Nephron progenitor cell (in vitro differentiated cells): ENCODE results near the gene TMPRSS4.
"Not testable (repeated sequence)": the region's sequence is repeated elsewhere in the genome, so short reads cannot be mapped to it uniquely, and the experiment has no call there.

Source experiments
- DNase-seq: peaks from one replicate; pipeline ENCODE4 v3.0.0; 2021
- H3K27ac Mint-ChIP-seq: 2 replicates; pipeline ENCODE4 v1.8.0; 2021; ENCODE audit warnings: mild to moderate bottlenecking, moderate library complexity, mixed read lengths
- H3K27me3 Mint-ChIP-seq: 2 replicates; pipeline ENCODE4 v1.8.0; 2021; ENCODE audit warnings: mild to moderate bottlenecking, low read depth, mixed read lengths; ENCODE audit not compliant: poor library complexity
- H3K36me3 Mint-ChIP-seq: 2 replicates; pipeline ENCODE4 v1.8.0; 2021; ENCODE audit warnings: low read depth, mixed read lengths
- H3K4me1 Mint-ChIP-seq: 2 replicates; pipeline ENCODE4 v1.8.0; 2021; ENCODE audit warnings: mixed read lengths
- H3K4me3 Mint-ChIP-seq: 2 replicates; pipeline ENCODE4 v1.8.0; 2021; ENCODE audit warnings: mild to moderate bottlenecking, moderate library complexity, mixed read lengths
- H3K9me3 Mint-ChIP-seq: 2 replicates; pipeline ENCODE4 v1.8.0; 2021; ENCODE audit warnings: mild to moderate bottlenecking, moderate library complexity, mixed read lengths
- CTCF ChIP-seq: fragments of 200-600 bp; sonication (generic); IDR thresholded peaks from 2 replicates; pipeline ENCODE4 v1.5.0; 2021; ENCODE audit warnings: antibody characterized with exemption

The TMPRSS4 gene

GRCh38 chr11:118059246-118059940 is 17.5 kb upstream of the TMPRSS4 start:
- Mint-ChIP-seq H3K9me3 (no peaks in the 10 kb centered on the region), H3K4me1 (peaks cover 22% of the 10 kb centered on the region), H3K27me3 (peaks cover 44% of the 10 kb centered on the region), H3K27ac (peak overlapping the region; percentile 81), H3K36me3 (no peaks in the 10 kb centered on the region), H3K4me3 (no peak overlapping the region)
- no peak for TF ChIP-seq CTCF
- no peak for DNase-seq

GRCh38 chr11:118060081-118060661 is 16.7 kb upstream of the TMPRSS4 start:
- Mint-ChIP-seq H3K4me1 (peaks cover 22% of the 10 kb centered on the region), H3K27ac (no peak overlapping the region), H3K4me3 (no peak overlapping the region), H3K27me3 (peaks cover 44% of the 10 kb centered on the region), H3K36me3 (no peaks in the 10 kb centered on the region), H3K9me3 (no peaks in the 10 kb centered on the region)
- no peak for DNase-seq
- TF ChIP-seq CTCF: no peak

- DNase-seq: no peak
- H3K27me3 Mint-ChIP-seq: peaks cover 37% of the 10 kb centered on the region
- no peak overlapping the region for H3K4me3 Mint-ChIP-seq
- peaks cover 22% of the 10 kb centered on the region for H3K4me1 Mint-ChIP-seq
- TF ChIP-seq CTCF: no peak
- no peak overlapping the region for H3K27ac Mint-ChIP-seq
- H3K9me3 Mint-ChIP-seq: no peaks in the 10 kb centered on the region
- no peaks in the 10 kb centered on the region for H3K36me3 Mint-ChIP-seq
Measured at GRCh38 chr11:118060869-118061268, 16.0 kb upstream of the TMPRSS4 start.

- no peak for TF ChIP-seq CTCF
- H3K9me3 Mint-ChIP-seq: no peaks in the 10 kb centered on the region
- H3K27me3 Mint-ChIP-seq: peaks cover 37% of the 10 kb centered on the region
- no peaks in the 10 kb centered on the region for H3K36me3 Mint-ChIP-seq
- H3K4me1 Mint-ChIP-seq: peaks cover 18% of the 10 kb centered on the region
- H3K4me3 Mint-ChIP-seq: no peak overlapping the region
- no peak overlapping the region for H3K27ac Mint-ChIP-seq
- DNase-seq: no peak
Measured at GRCh38 chr11:118061586-118062125, 15.2 kb upstream of the TMPRSS4 start.

GRCh38 chr11:118062181-118062580 is 14.7 kb upstream of the TMPRSS4 start:
- Mint-ChIP-seq H3K27me3 (peaks cover 35% of the 10 kb centered on the region), H3K4me1 (peaks cover 13% of the 10 kb centered on the region)
- H3K36me3 Mint-ChIP-seq, H3K9me3 Mint-ChIP-seq, H3K4me3 Mint-ChIP-seq, H3K27ac Mint-ChIP-seq, DNase-seq: not testable (repeated sequence)

- H3K9me3 Mint-ChIP-seq, DNase-seq, H3K36me3 Mint-ChIP-seq, H3K4me1 Mint-ChIP-seq, H3K27ac Mint-ChIP-seq, H3K4me3 Mint-ChIP-seq: not testable (repeated sequence)
- peaks cover 33% of the 10 kb centered on the region for H3K27me3 Mint-ChIP-seq
Measured at GRCh38 chr11:118062631-118063030, 14.2 kb upstream of the TMPRSS4 start.

- Mint-ChIP-seq H3K4me3 (no peak overlapping the region), H3K27ac (no peak overlapping the region), H3K36me3 (no peaks in the 10 kb centered on the region), H3K9me3 (no peaks in the 10 kb centered on the region), H3K4me1 (peaks cover 10% of the 10 kb centered on the region), H3K27me3 (peaks cover 17% of the 10 kb centered on the region)
- no peak for DNase-seq
- no peak for TF ChIP-seq CTCF
Measured at GRCh38 chr11:118064956-118065355, 11.9 kb upstream of the TMPRSS4 start.
